H9 (cell line): Measurements from ENCODE around the gene UPF3A. TPM values are rescaled to one million over a fixed set of nuclear protein-coding genes. Genes with fewer than 3 reads are reported as not detected.

Source experiments
- DNase-seq: peaks from one replicate; pipeline ENCODE4 v3.0.0-alpha.2; 2017
- H2AFZ ChIP-seq: one replicate; pipeline ENCODE4 v1.6.1; 2013; ENCODE audit warnings: mild to moderate bottlenecking, low read length, control low read depth, moderate library complexity
- H2AK5ac ChIP-seq: 2 replicates; pipeline ENCODE4 v1.6.1; 2013; ENCODE audit warnings: low read length, control low read depth, mixed read lengths; ENCODE audit not compliant: insufficient read length
- H2BK120ac ChIP-seq: one replicate; pipeline ENCODE4 v1.6.1; 2013; ENCODE audit warnings: low read depth, mild to moderate bottlenecking, low read length, control low read depth, inconsistent platforms; ENCODE audit not compliant: poor library complexity, severe bottlenecking
- H2BK12ac ChIP-seq: 2 replicates; pipeline ENCODE4 v1.6.1; 2013; ENCODE audit warnings: low read length, control low read depth, mixed read lengths, low read depth; ENCODE audit not compliant: insufficient read length
- H2BK15ac ChIP-seq: 2 replicates; pipeline ENCODE4 v1.6.1; 2013; ENCODE audit warnings: low read depth, low read length, control low read depth
- H2BK20ac ChIP-seq: one replicate; pipeline ENCODE4 v1.6.1; 2013; ENCODE audit warnings: low read depth, mild to moderate bottlenecking, low read length, control low read depth, inconsistent platforms; ENCODE audit not compliant: poor library complexity, severe bottlenecking
- H2BK5ac ChIP-seq: 2 replicates; pipeline ENCODE4 v1.6.1; 2013; ENCODE audit warnings: low read length, control low read depth, mixed read lengths; ENCODE audit not compliant: insufficient read length
- H3K14ac ChIP-seq: 2 replicates; pipeline ENCODE4 v1.6.1; 2013; ENCODE audit warnings: low read length, control low read depth; ENCODE audit not compliant: insufficient read depth
- H3K18ac ChIP-seq: 2 replicates; pipeline ENCODE4 v1.6.1; 2013; ENCODE audit warnings: low read depth, mild to moderate bottlenecking, mixed read lengths, low read length, control low read depth; ENCODE audit not compliant: insufficient read length
- H3K23ac ChIP-seq: 2 replicates; pipeline ENCODE4 v1.6.1; 2013; ENCODE audit warnings: low read length, control low read depth, mixed read lengths, low read depth; ENCODE audit not compliant: insufficient read length
- H3K23me2 ChIP-seq: 2 replicates; pipeline ENCODE4 v1.6.1; 2013; ENCODE audit warnings: low read depth, mild to moderate bottlenecking, mixed read lengths, low read length, control low read depth; ENCODE audit not compliant: insufficient read length, poor library complexity, severe bottlenecking
- H3K27ac ChIP-seq: 2 replicates; pipeline ENCODE4 v1.5.1; 2013; ENCODE audit warnings: low read length, control low read depth, mixed read lengths, low read depth; ENCODE audit not compliant: insufficient read length
- H3K27me3 ChIP-seq: 2 replicates; pipeline ENCODE4 v1.6.1; 2013; ENCODE audit warnings: low read length, control low read depth, inconsistent platforms; ENCODE audit not compliant: insufficient read depth
- H3K4ac ChIP-seq: 2 replicates; pipeline ENCODE4 v1.6.1; 2013; ENCODE audit warnings: low read depth, mild to moderate bottlenecking, control low read depth, inconsistent platforms, low read length, moderate library complexity
- H3K4me1 ChIP-seq: 2 replicates; pipeline ENCODE4 v1.6.1; 2013; ENCODE audit warnings: low read length, control low read depth, inconsistent platforms; ENCODE audit not compliant: insufficient read depth
- H3K4me2 ChIP-seq: 2 replicates; pipeline ENCODE4 v1.6.1; 2013; ENCODE audit warnings: low read length, control low read depth, mixed read lengths; ENCODE audit not compliant: insufficient read length, insufficient read depth
- H3K56ac ChIP-seq: 2 replicates; pipeline ENCODE4 v1.6.1; 2013; ENCODE audit warnings: low read depth, mild to moderate bottlenecking, mixed read lengths, low read length, control low read depth; ENCODE audit not compliant: insufficient read length
- H3K79me1 ChIP-seq: 2 replicates; pipeline ENCODE4 v1.6.1; 2013; ENCODE audit warnings: low read depth, mild to moderate bottlenecking, moderate library complexity, low read length, control low read depth, inconsistent platforms; ENCODE audit not compliant: insufficient read depth, poor library complexity, severe bottlenecking
- H3K79me2 ChIP-seq: 2 replicates; pipeline ENCODE4 v1.6.1; 2013; ENCODE audit warnings: low read length, control low read depth, inconsistent platforms; ENCODE audit not compliant: insufficient read depth
- H3K9ac ChIP-seq: 2 replicates; pipeline ENCODE4 v1.6.1; 2013; ENCODE audit warnings: low read length, control low read depth, mixed read lengths; ENCODE audit not compliant: insufficient read length; ENCODE audit errors: extremely low read depth
- H3K9me3 ChIP-seq: one replicate; pipeline ENCODE4 v1.6.1; 2013; ENCODE audit warnings: low read depth, low read length, inconsistent platforms; ENCODE audit not compliant: control insufficient read depth
- H3T11ph ChIP-seq: one replicate; pipeline ENCODE4 v1.6.1; 2013; ENCODE audit warnings: mild to moderate bottlenecking, low read length, control low read depth, inconsistent platforms
- H4K20me1 ChIP-seq: one replicate; pipeline ENCODE4 v1.6.1; 2013; ENCODE audit not compliant: control insufficient read depth, insufficient read length, insufficient read depth
- H4K5ac ChIP-seq: 2 replicates; pipeline ENCODE4 v1.6.1; 2013; ENCODE audit warnings: low read depth, mild to moderate bottlenecking, mixed read lengths, low read length, control low read depth; ENCODE audit not compliant: insufficient read length
- H4K8ac ChIP-seq: replicated peaks from 2 replicates; pipeline ENCODE4 v1.6.1; 2013; ENCODE audit warnings: low read length, control low read depth, mixed read lengths, low read depth; ENCODE audit not compliant: insufficient read length
- H4K91ac ChIP-seq: 2 replicates; pipeline ENCODE4 v1.6.1; 2013; ENCODE audit warnings: low read depth, mild to moderate bottlenecking, moderate library complexity, mixed read lengths, low read length, control low read depth; ENCODE audit not compliant: insufficient read length
- H3K27ac Mint-ChIP-seq, 3 experiments: 2 replicates in 2 of 3; 3 replicates in 1 of 3; pipeline ENCODE4 v1.8.0; 2020 to 2021; ENCODE audit warnings: mixed read lengths in 3 of 3, mild to moderate bottlenecking in 1 of 3, moderate library complexity in 1 of 3
- H3K27me3 Mint-ChIP-seq: 2 replicates; pipeline ENCODE4 v1.8.0; 2021; ENCODE audit warnings: low read depth, mild to moderate bottlenecking, moderate library complexity, mixed read lengths
- H3K36me3 Mint-ChIP-seq, 3 experiments: 2 replicates in 2 of 3; 3 replicates in 1 of 3; pipeline ENCODE4 v1.8.0; 2020 to 2021; ENCODE audit warnings: low read depth in 3 of 3, mixed read lengths in 3 of 3; ENCODE audit not compliant: insufficient read depth in 1 of 3
- H3K4me1 Mint-ChIP-seq, 2 experiments: 2 replicates each; pipeline ENCODE4 v1.8.0; 2020; ENCODE audit warnings: mixed read lengths in 2 of 2
- H3K4me3 Mint-ChIP-seq, 2 experiments: 2 replicates in 1 of 2; 3 replicates in 1 of 2; pipeline ENCODE4 v1.8.0; 2020 to 2021; ENCODE audit warnings: mild to moderate bottlenecking in 2 of 2, mixed read lengths in 2 of 2, moderate library complexity in 1 of 2
- H3K9me3 Mint-ChIP-seq, 2 experiments: 2 replicates in 1 of 2; 3 replicates in 1 of 2; pipeline ENCODE4 v1.8.0; 2020; ENCODE audit warnings: mild to moderate bottlenecking in 2 of 2, mixed read lengths in 2 of 2, moderate library complexity in 1 of 2
- WGBS: extraction: QIAGEN DNeasy Blood & Tissue Kit; methylation state at CpG from one replicate; pipeline ENCODE4 v1.1.7; 2013; ENCODE audit warnings: missing lambda C conversion rate, low lambda C conversion rate, mixed read lengths; ENCODE audit not compliant: insufficient read length; ENCODE audit errors: extremely low coverage; 5-methylcytosine and 5-hydroxymethylcytosine counted together
- total RNA-seq: library from RNA; stranded (reverse); gene quantifications from 2 replicates; pipeline ENCODE4 v1.2.1, GENCODE V29; 2021
- TF ChIP-seq, protein P1 (sequence below): fragments of 200-600 bp; sonication (generic); conservative IDR thresholded peaks from 3 replicates; pipeline ENCODE4 v1.8.0; 2021; ENCODE audit warnings: antibody characterized with exemption, mild to moderate bottlenecking

The UPF3A gene
- total RNA-seq, 1 experiment from 2014 or later: 81.8 TPM

- Histone ChIP-seq H2BK15ac (no peak overlapping the region), H4K91ac (no peak overlapping the region), H3K9ac (no peak overlapping the region), H2BK120ac (no peak overlapping the region), H4K8ac (no peak overlapping the region), H2AFZ (no peak overlapping the region), H2BK12ac (no peak overlapping the region), H3K56ac (no peak overlapping the region), H4K20me1 (no peaks in the 10 kb centered on the region), H3K27ac (peak overlapping the region; percentile 7), H2AK5ac (no peak overlapping the region), H3K4me1 (no peaks in the 10 kb centered on the region), H3K23me2 (no peaks in the 10 kb centered on the region), H3K79me2 (no peaks in the 10 kb centered on the region), H2BK20ac (no peak overlapping the region), H3K4ac (no peak overlapping the region), H3K23ac (no peak overlapping the region), H3K4me2 (no peak overlapping the region), H4K5ac (no peak overlapping the region), H3K18ac (no peak overlapping the region), H2BK5ac (no peak overlapping the region), H3K79me1 (no peaks in the 10 kb centered on the region), H3K27me3 (no peaks in the 10 kb centered on the region), H3K14ac (no peak overlapping the region), H3K9me3 (no peaks in the 10 kb centered on the region), H3T11ph (no peak overlapping the region)
- H3K4me3 Mint-ChIP-seq: no peak overlapping the region; a peak in 1 of 5 replicates
- H3K4me1 Mint-ChIP-seq: peaks cover 22 to 24% of the 10 kb centered on the region in 2 experiments
- TF ChIP-seq, protein P1, sequence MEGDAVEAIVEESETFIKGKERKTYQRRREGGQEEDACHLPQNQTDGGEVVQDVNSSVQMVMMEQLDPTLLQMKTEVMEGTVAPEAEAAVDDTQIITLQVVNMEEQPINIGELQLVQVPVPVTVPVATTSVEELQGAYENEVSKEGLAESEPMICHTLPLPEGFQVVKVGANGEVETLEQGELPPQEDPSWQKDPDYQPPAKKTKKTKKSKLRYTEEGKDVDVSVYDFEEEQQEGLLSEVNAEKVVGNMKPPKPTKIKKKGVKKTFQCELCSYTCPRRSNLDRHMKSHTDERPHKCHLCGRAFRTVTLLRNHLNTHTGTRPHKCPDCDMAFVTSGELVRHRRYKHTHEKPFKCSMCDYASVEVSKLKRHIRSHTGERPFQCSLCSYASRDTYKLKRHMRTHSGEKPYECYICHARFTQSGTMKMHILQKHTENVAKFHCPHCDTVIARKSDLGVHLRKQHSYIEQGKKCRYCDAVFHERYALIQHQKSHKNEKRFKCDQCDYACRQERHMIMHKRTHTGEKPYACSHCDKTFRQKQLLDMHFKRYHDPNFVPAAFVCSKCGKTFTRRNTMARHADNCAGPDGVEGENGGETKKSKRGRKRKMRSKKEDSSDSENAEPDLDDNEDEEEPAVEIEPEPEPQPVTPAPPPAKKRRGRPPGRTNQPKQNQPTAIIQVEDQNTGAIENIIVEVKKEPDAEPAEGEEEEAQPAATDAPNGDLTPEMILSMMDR: no peak
- WGBS: no CpG with 5 or more reads among the region's 1 CpG
- no peaks in the 10 kb centered on the region for H3K9me3 Mint-ChIP-seq
- DNase-seq: no peak
- H3K27ac Mint-ChIP-seq: peak overlapping the region in 2 of 3 experiments; percentile 24 to 37; a peak in 4 of 7 replicates
- H3K36me3 Mint-ChIP-seq: peaks cover 34 to 85% (median 70%) of the 10 kb centered on the region in 3 experiments; a peak in 6 of 7 replicates
- H3K27me3 Mint-ChIP-seq: no peaks in the 10 kb centered on the region
These were observed 24.9 kb upstream of the UPF3A start for GRCh38 chr13:114256547-114256946.
